ENCODE results near the gene NT5DC1.
"Not testable (repeated sequence)": the region's sequence is repeated elsewhere in the genome, so short reads cannot be mapped to it uniquely, and the experiment has no call there.

The NT5DC1 gene

GRCh38 chr6:116280161-116280932 lies 179.7 kb downstream of the NT5DC1 start:
- DNase-seq: peak; percentile 28

- no peak for DNase-seq
Observed at GRCh38 chr6:116280933-116281316, 180.3 kb downstream of the NT5DC1 start.

GRCh38 chr6:116282698-116283097 lies 182.0 kb downstream of the NT5DC1 start:
- DNase-seq: no peak

GRCh38 chr6:116283191-116283590 lies 182.5 kb downstream of the NT5DC1 start:
- DNase-seq: no peak

- DNase-seq: not testable (repeated sequence)
Observed at GRCh38 chr6:116284984-116285383, 184.3 kb downstream of the NT5DC1 start.

GRCh38 chr6:116286773-116287358 lies 186.2 kb downstream of the NT5DC1 start:
- no peak for DNase-seq

- DNase-seq: peak; percentile 57
Observed at GRCh38 chr6:116287689-116288282, 187.1 kb downstream of the NT5DC1 start.

GRCh38 chr6:116289876-116290275 lies 189.2 kb downstream of the NT5DC1 start:
- DNase-seq: no peak

- no peak for DNase-seq
Observed at GRCh38 chr6:116290799-116291198, 190.1 kb downstream of the NT5DC1 start.

- DNase-seq: no peak
Observed at GRCh38 chr6:116291701-116292396, 191.2 kb downstream of the NT5DC1 start.

- no peak for DNase-seq
Observed at GRCh38 chr6:116292553-116292952, 191.9 kb downstream of the NT5DC1 start.

GRCh38 chr6:116298273-116298672 lies 197.6 kb downstream of the NT5DC1 start:
- no peak for DNase-seq

- no peak for DNase-seq
Observed at GRCh38 chr6:116298973-116299372, 198.3 kb downstream of the NT5DC1 start.

Measured in CD4-positive, alpha-beta T cell treated with Interleukin-10 for 1 hour (primary cell).